ENCODE measurements around the gene HTT-AS.

- TF ChIP-seq POLR2A (IDR thresholded peaks at IDR 0.05) (no peak), CTCF (IDR thresholded peaks at IDR 0.05) (no peak)
Measured at GRCh38 chr4:3114377-3114776, 40.0 kb upstream of the HTT-AS start.
